GM19193 (cell line): ENCODE results near the gene PSAP.

Source experiments
- POLR2A ChIP-seq: IDR thresholded peaks from 4 replicates; pipeline ENCODE4 v1.6.1; 2011; ENCODE audit not compliant: insufficient read depth, insufficient read length; ENCODE audit errors: extremely low read depth

The PSAP gene

DNA sequence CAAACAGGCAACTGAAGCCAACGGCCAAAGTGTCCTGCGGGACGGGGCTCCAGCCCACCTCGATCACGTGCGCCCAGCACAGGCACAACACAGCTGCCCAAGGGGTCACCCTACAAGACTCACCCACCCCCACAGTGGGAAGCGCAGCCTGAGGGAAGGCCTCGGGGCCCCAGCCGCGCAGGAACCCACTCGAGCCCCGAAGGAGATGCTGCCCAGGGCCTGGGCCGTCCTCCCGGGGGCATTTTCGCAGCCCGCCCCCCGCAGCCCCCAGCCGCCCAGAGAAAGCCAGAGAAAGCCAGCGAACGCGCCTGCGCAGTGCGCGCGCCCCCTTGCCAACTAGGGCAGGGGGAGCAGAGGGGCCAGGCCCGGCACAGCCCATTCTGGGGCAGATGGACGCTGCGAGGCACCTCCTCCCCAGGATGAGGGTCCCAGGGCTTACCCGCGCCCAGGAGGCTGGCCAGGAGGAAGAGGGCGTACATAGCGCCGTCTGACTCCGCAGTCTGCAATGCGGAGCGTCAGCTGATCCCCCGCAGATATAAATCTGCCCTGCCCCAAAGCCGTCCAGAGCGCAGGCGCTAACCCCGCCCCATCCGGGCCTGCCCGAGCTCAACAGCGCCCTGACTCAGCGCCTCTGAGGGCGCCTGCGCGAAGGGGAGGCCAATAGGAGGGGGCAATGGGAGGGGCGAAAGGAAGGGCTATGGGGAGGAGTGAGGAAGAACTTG, at the start of gene PSAP:
PSAP (minus strand) TSS at position 509 of the 722 bp plus-strand sequence; CDS start at position 479, 30 bp downstream.
- TF ChIP-seq POLR2A = peak; percentile 99

- TF ChIP-seq POLR2A = no peak
These were observed 49.6 kb upstream of the PSAP start for GRCh38 chr10:71900441-71901180.

DNA sequence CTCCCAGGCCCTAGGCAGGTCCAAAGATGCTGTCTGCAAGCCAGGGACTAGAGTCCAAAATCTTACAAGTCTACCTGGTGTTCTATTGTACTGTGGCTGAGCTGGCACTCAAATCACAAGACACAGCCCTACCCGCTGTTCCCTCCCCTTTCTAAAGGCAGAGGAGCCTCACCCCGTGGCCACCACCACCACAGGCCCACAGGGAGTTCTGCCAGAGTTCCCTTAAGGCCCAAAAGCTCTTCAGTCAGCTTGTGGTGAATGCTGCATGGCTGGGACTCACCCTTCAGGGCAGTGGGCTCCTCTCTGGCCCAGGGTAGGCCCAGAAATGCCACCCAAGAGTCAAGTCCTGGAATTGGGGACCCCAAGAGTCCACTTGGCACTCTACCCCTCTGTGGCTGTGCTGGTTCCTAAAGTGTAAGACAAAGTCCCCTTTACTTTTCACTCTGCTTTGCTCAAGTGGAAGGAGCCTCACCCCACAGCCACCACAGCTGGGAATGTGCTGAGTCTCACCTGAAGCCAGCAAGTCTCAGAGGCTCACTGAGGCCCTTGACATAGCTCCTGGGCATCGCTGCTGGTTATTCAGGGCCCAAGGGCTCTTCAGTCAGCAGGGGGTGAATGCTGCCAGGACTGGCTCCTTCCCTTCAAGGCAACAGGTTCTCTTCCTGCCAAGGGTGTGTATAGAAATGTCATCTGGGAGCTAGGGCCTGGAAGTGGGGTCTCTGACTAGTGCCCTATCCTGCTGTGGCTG, 48.8 kb upstream of the PSAP start:
- no peak for TF ChIP-seq POLR2A

DNA sequence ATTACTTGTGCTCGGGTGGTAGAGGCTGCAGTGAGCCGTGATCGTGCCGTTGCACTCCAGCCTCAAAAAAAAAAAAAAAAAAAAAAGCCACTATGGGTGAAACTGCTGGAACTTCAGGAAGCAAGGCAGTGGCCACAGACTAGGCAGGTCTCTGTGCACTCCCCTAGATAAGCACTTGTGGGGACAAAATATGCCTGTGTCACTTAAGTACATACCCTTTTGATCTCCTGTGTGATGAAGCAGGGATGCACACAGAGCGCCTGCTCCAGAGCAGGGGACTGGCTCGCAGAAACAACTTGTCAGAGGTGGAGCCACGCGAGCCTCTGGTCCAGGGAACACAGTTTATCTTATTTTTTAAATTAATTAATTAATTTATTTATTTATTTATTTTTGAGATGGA, 42.9 kb upstream of the PSAP start:
- no peak for TF ChIP-seq POLR2A

DNA sequence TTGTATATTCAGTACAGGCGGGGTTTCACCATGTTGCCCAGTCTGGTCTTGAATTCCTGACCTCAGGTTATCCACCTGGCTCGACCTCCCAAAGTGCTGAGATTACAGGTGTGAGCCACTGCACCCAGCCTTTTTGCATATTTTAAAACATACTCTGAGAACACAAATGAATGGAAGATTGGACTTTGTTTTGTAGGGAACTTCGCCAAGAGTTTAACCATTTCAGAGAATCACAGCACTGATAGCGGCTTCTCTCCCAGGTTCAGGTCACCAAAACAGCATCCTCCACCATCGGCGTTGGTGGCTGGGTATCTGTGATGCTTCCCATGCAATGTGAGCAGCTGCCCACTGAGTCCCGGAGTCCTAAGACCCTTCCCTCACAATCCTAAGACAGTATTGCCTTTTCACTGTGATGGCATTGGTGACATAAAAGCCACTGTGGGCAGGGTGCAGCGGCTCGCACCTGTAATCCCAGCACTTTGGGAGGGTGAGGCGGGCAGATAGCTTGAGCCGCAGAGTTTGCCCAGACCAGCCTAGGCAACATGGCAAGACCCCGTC, 42.3 kb upstream of the PSAP start:
- TF ChIP-seq POLR2A = no peak

DNA sequence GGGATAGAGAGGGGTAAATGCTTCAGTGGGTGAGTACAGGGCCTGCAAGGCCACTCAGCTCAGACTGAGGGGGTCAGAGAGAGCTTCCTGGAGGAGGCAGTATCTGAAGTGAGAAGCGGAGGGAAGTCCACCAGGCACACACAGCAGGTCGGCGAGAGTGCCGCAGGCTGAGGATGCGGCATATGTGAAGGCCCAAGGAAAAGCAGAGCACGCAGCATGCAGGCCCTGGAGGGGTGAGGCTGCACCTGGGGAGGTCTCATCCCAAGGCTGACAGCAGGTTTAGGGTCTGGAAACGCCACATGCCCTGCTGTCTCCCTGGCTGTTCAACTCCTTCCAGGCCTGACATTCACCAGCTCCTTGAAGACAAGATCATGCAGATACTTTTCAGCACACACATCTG, 40.4 kb upstream of the PSAP start:
- no peak for TF ChIP-seq POLR2A

GRCh38 chr10:71889388-71889987, 38.4 kb upstream of the PSAP start:
- no peak for TF ChIP-seq POLR2A

DNA sequence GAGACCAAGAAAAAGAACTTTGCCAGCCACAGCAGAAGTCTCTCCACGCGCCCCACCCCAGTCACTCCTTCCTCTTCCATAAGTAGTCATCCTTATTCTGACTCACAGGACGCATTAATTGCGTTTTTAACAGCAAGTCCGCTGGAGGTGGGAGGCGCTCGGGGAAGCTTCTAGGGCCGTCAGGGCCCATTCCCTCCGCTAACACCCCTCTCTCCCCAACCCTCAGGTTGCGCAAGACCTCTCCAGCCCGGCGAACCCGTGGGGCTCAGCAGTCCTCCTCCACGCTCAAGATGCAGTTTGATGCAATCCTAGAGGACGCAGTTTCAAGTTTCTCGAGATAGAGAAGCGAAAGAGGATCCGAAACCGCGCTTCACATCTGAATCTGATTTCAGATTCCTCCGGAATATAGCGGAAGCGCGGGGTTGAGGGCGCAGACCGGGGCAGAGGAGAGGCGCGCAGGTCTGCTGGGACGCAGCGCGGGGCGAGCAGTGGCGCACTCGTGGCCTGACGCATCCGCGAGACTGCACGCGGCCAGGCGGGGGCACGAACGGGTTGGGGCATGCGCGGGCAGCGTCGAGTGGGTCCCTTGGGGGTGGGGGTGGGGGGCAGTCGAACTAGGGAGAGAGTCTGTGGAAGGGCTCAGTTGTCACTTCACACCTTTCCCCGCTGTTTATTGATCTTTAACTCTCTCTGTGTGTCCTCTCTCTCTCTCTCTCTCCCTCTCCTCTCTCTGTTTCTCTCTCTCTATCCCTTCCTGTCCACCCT, 37.8 kb upstream of the PSAP start:
- peak; percentile 33 for TF ChIP-seq POLR2A

GRCh38 chr10:71888248-71888622, 37.2 kb upstream of the PSAP start:
- TF ChIP-seq POLR2A = no peak

DNA sequence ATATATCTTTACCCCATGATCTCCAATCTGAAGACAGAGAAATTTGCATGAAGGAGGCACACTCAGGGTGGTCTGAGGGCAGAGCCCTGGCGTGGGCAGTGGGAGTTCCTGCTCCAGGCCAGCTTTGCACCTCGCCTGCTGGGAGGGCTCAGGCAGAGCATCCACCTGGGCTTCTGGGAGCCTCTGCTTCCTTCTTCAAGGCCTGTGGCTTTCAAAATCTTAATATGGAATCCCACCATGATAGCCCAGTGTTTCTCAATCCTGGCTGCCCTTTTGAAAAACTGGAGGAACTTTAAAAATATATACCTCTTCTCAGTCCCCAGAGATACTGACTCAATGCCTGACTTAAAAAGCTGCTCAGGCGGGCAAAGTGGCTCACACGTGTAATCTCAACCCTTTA, 36.7 kb upstream of the PSAP start:
- TF ChIP-seq POLR2A = no peak

DNA sequence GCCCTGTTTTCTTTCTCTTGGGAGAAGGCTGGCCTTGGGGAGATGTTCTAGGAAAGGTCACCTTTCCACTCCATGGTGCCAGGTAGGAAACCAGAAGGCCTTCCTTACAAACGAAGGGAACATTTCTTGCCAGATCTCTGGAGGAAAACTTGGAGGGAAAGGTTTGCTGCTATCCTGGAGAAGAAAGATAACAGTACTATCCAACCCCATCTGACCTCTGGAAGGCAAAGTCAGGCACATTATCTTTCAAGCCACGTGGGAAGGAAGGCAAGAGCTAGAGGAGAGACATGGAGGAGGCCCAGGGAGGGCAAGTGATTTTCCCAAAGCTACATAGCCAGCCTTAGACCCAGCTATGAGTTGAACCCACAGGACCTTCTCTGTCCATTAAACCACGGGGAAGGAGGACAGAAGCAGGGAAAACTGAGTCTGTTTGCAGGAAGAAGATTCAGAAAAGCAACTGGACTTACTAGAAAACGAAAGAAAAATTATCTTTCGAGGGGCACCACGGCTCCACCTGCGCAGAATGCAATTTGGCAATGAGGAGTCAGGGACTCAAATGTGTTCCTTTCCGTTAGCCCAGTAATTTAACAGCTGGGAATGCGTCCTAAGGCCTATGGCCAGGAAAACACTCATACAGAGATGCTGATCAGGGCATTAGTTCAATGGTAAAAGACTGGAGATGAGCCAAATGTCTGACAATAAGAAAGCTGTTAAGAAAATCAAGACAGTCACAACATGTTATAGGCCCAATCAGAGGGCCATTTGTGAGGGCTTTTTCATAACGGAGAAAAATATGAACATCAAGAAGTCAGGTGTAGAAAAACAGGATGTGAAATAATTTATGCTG, 32.0 kb upstream of the PSAP start:
- TF ChIP-seq POLR2A = no peak

- TF ChIP-seq POLR2A = no peak
These were observed 30.8 kb upstream of the PSAP start for GRCh38 chr10:71881647-71882355.
